Upper lobe of right lung (tissue), 1 donor: Measurements from ENCODE around the gene PCGF1. TPM values are rescaled to one million over a fixed set of nuclear protein-coding genes. Genes with fewer than 3 reads are reported as not detected.
A peak's percentile ranks its signal among the peaks of the same experiment; 100 is the strongest.

Source experiments
- ATAC-seq: fragments of 200-7000 bp; cut with Tn5 transposase; one replicate; pipeline ENCODE4 v1.9.1; 2020; ENCODE audit warnings: mild to moderate bottlenecking, moderate library complexity
- DNase-seq: peaks from one replicate; pipeline ENCODE4 v3.0.0-alpha.2; 2020
- H3K27ac ChIP-seq: fragments of 200-600 bp; one replicate; pipeline ENCODE4 v1.8.0; 2022
- H3K27me3 ChIP-seq: fragments of 200-600 bp; one replicate; pipeline ENCODE4 v1.8.0; 2022; ENCODE audit warnings: mild to moderate bottlenecking
- H3K36me3 ChIP-seq: fragments of 200-600 bp; one replicate; pipeline ENCODE4 v1.8.0; 2022
- H3K4me1 ChIP-seq: fragments of 200-600 bp; one replicate; pipeline ENCODE4 v1.8.0; 2022
- H3K4me3 ChIP-seq: fragments of 200-600 bp; one replicate; pipeline ENCODE4 v1.8.0; 2022; ENCODE audit warnings: mild to moderate bottlenecking
- H3K9me3 ChIP-seq: fragments of 200-600 bp; one replicate; pipeline ENCODE4 v1.8.0; 2022
- CTCF ChIP-seq: fragments of 200-600 bp; IDR thresholded peaks from one replicate; pipeline ENCODE4 v1.8.0; 2022; ENCODE audit warnings: antibody characterized with exemption
- intact Hi-C: fragments of 100-400 bp; cut with DNase I; formaldehyde crosslinking; loops from one replicate; pipeline ENCODE4 v1.11.0; 2022
- total RNA-seq: library from RNA; stranded (reverse); fragmentation: NEBNext Ultra II Directional; extraction: Animal tissue kit (Norgen Biotek cat#: 25700); gene quantifications from one replicate; pipeline ENCODE4 v1.2.1, GENCODE V29; 2021
- donor health status: DM: no; HTN: yes; CAD: no; lungs with severe emphysema.

PCGF1 gene
- total RNA-seq, 1 donor from 2014 or later: 30.1 TPM

GRCh38 chr2:74500578-74500946 is 6.9 kb downstream of the PCGF1 start:
- Histone ChIP-seq H3K4me3 (no peak overlapping the region), H3K9me3 (no peaks in the 10 kb centered on the region), H3K4me1 (peaks cover 45% of the 10 kb centered on the region), H3K27me3 (peaks cover 41% of the 10 kb centered on the region), H3K27ac (no peak overlapping the region), H3K36me3 (peaks cover 9% of the 10 kb centered on the region)
- no peak for TF ChIP-seq CTCF
- DNase-seq (no peak), ATAC-seq (no peak)
- intact Hi-C loops: no loop called here

- DNase-seq: no peak
These were observed 7.4 kb downstream of the PCGF1 start for GRCh38 chr2:74499940-74500577.

GRCh38 chr2:74499267-74499939 is 8.1 kb downstream of the PCGF1 start, which contains the start of gene LBX2:
Gene LBX2 (minus strand): TSS chr2:74499603. CDS start chr2:74499537, 66 bp downstream.
- Histone ChIP-seq H3K4me1 (peaks cover 39% of the 10 kb centered on the region), H3K27me3 (peaks cover 41% of the 10 kb centered on the region)
- TF ChIP-seq CTCF: no peak

More at GRCh38 chr2:74499940-74500577, 7.4 kb downstream of the PCGF1 start:
- ATAC-seq: no peak
- Histone ChIP-seq H3K9me3 (no peaks in the 10 kb centered on the region), H3K4me3 (no peak overlapping the region), H3K36me3 (peaks cover 5% of the 10 kb centered on the region), H3K27me3 (peaks cover 41% of the 10 kb centered on the region), H3K27ac (no peak overlapping the region), H3K4me1 (peaks cover 40% of the 10 kb centered on the region)
- no peak for TF ChIP-seq CTCF
- intact Hi-C loops: loop anchor here (10.0 kb wide), 1 partner anchor 85 kb away; no protein-coding TSS in a partner anchor

GRCh38 chr2:74498500-74499266 is 8.8 kb downstream of the PCGF1 start:
- intact Hi-C loops: loop anchor here (10.0 kb wide), 1 partner anchor 86 kb away; no protein-coding TSS in a partner anchor
- H3K36me3 ChIP-seq: peaks cover 2% of the 10 kb centered on the region
- DNase-seq (no peak), ATAC-seq (peak; percentile 1)
- no peak overlapping the region for H3K27ac ChIP-seq
- peaks cover 34% of the 10 kb centered on the region for H3K4me1 ChIP-seq
- TF ChIP-seq CTCF: no peak
- no peaks in the 10 kb centered on the region for H3K9me3 ChIP-seq
- H3K27me3 ChIP-seq: peaks cover 41% of the 10 kb centered on the region
- peak overlapping the region; percentile 44 for H3K4me3 ChIP-seq

More at GRCh38 chr2:74499267-74499939, 8.1 kb downstream of the PCGF1 start, which contains the start of gene LBX2:
- ATAC-seq (no peak), DNase-seq (no peak)
- H3K27ac ChIP-seq: no peak within 1 kb of the TSS
- no peaks in the 10 kb centered on the region for H3K36me3 ChIP-seq
- peak within 1 kb of the TSS; percentile 44 for H3K4me3 ChIP-seq
- H3K9me3 ChIP-seq: no peaks in the 10 kb centered on the region
- intact Hi-C loops: loop anchor here (10.0 kb wide), 1 partner anchor 85 kb away; no protein-coding TSS in a partner anchor

- ATAC-seq: peak; percentile 58
- intact Hi-C loops: loop anchor here (10.0 kb wide), 1 partner anchor 87 kb away; no protein-coding TSS in a partner anchor
- peaks cover 41% of the 10 kb centered on the region for H3K27me3 ChIP-seq
- no peaks in the 10 kb centered on the region for H3K9me3 ChIP-seq
- peak overlapping the region; percentile 44 for H3K4me3 ChIP-seq
- no peak overlapping the region for H3K27ac ChIP-seq
- no peak for TF ChIP-seq CTCF
- H3K36me3 ChIP-seq: peaks cover 9% of the 10 kb centered on the region
- peak; percentile 77 for DNase-seq
- peaks cover 29% of the 10 kb centered on the region for H3K4me1 ChIP-seq
These were observed 9.6 kb downstream of the PCGF1 start for GRCh38 chr2:74497777-74498499.
